A673 (cell line): ENCODE results near the gene C12orf57.

Experiments used
- CTCF ChIP-seq: fragments of 300-800, 200-600 bp; sonication (generic); conservative IDR thresholded peaks from 2 replicates; pipeline ENCODE4 v1.5.1; 2017; ENCODE audit warnings: low read depth, mild to moderate bottlenecking, antibody characterized with exemption, low read length, moderate library complexity, mixed read lengths
- EZH2 ChIP-seq: fragments of 200-600 bp; sonication (generic); IDR thresholded peaks from 2 replicates; pipeline ENCODE4 v1.6.1; 2017; ENCODE audit warnings: borderline replicate concordance, low read depth, mild to moderate bottlenecking, mixed read lengths, antibody characterized with exemption, low read length; ENCODE audit not compliant: poor library complexity, severe bottlenecking

GRCh38 chr12:6942331-6942665 is 1.5 kb upstream of the C12orf57 start:
- TF ChIP-seq EZH2: no peak
- no peak for TF ChIP-seq CTCF
